PC-9 (cell line): Measurements from ENCODE around the gene ENKUR. TPM values are rescaled to one million over a fixed set of nuclear protein-coding genes. Genes with fewer than 3 reads are reported as not detected.

ENCODE experiments used
- BruUV-seq: library from RNA; stranded (reverse); fragments of 400-500 nt; replicated peaks from 2 replicates; lab custom pipeline; 2021; lab: Mats Ljungman, UMichigan
- CTCF ChIA-PET: fragments of 300-600 bp; sonication (Branson Sonifier 250); formaldehyde crosslinking; loops from one replicate; lab custom pipeline; 2022; ENCODE audit warnings: antibody characterized with exemption; lab: Charles Lee
- POLR2A ChIA-PET: fragments of 300-600 bp; sonication (Branson Sonifier 250); formaldehyde crosslinking; loops from one replicate; lab custom pipeline; 2022; ENCODE audit warnings: antibody characterized with exemption; ENCODE audit not compliant: unreplicated experiment; lab: Charles Lee
- DNase-seq, 2 experiments: peaks; one replicate each; pipeline versions ENCODE4 v3.0.0 to v3.0.0-alpha.2; 2015 to 2022; ENCODE audit warnings: mixed read lengths in 1 of 2
- H2AFZ ChIP-seq: fragments of 200-600 bp; sonication (generic); 2 replicates; pipeline ENCODE4 v1.8.1; 2017; ENCODE audit warnings: antibody characterized with exemption
- H3F3A ChIP-seq: fragments of 200-600 bp; sonication (generic); 2 replicates; pipeline ENCODE4 v1.8.1; 2017; ENCODE audit warnings: antibody characterized with exemption, mild to moderate bottlenecking, low read depth; ENCODE audit not compliant: insufficient read depth
- H3K27ac ChIP-seq: fragments of 200-600 bp; sonication (generic); 2 replicates; pipeline ENCODE4 v1.6.1; 2016; ENCODE audit warnings: mixed run types
- H3K27me3 ChIP-seq: fragments of 200-600 bp; sonication (generic); 2 replicates; pipeline ENCODE4 v1.6.1; 2016; ENCODE audit warnings: low read depth, mixed run types; ENCODE audit not compliant: insufficient read depth
- H3K36me3 ChIP-seq: fragments of 200-600 bp; sonication (generic); 2 replicates; pipeline ENCODE4 v1.6.1; 2016; ENCODE audit warnings: low read depth, mixed run types
- H3K4me1 ChIP-seq: fragments of 200-600 bp; sonication (generic); replicated peaks from 2 replicates; pipeline ENCODE4 v1.6.1; 2016; ENCODE audit warnings: mixed run types; ENCODE audit not compliant: insufficient read depth
- H3K4me2 ChIP-seq: fragments of 200-600 bp; sonication (generic); 2 replicates; pipeline ENCODE4 v1.6.1; 2017; ENCODE audit warnings: mixed run types
- H3K4me3 ChIP-seq: fragments of 200-600 bp; sonication (generic); 2 replicates; pipeline ENCODE4 v1.6.1; 2016; ENCODE audit warnings: mixed run types
- H3K79me2 ChIP-seq: fragments of 200-600 bp; sonication (generic); 2 replicates; pipeline ENCODE4 v1.6.1; 2017; ENCODE audit warnings: low read depth, mixed run types
- H3K9me2 ChIP-seq: fragments of 200-600 bp; sonication (generic); 2 replicates; pipeline ENCODE4 v1.8.1; 2017; ENCODE audit warnings: mild to moderate bottlenecking; ENCODE audit not compliant: insufficient read depth
- H3K9me3 ChIP-seq: fragments of 200-600 bp; sonication (generic); 2 replicates; pipeline ENCODE4 v1.8.1; 2016; ENCODE audit warnings: low read depth; ENCODE audit not compliant: insufficient read depth
- H4K20me1 ChIP-seq: fragments of 200-600 bp; sonication (generic); 2 replicates; pipeline ENCODE4 v1.8.1; 2017; ENCODE audit not compliant: insufficient read depth
- CTCF ChIP-seq: fragments of 200-600 bp; sonication (generic); conservative IDR thresholded peaks from 2 replicates; pipeline ENCODE4 v1.6.1; 2017; ENCODE audit warnings: mixed run types, antibody characterized with exemption, mild to moderate bottlenecking, moderate library complexity
- EZH2 ChIP-seq: fragments of 200-600 bp; sonication (generic); IDR thresholded peaks from 2 replicates; pipeline ENCODE4 v1.8.0; 2017; ENCODE audit warnings: antibody characterized with exemption, low read depth
- intact Hi-C: fragments of 100-400 bp; cut with micrococcal nuclease; formaldehyde crosslinking; loops from one replicate; pipeline ENCODE4 v1.10.0; 2022; ENCODE audit not compliant: unreplicated experiment
- total RNA-seq: library from RNA; stranded (reverse); gene quantifications from 2 replicates; pipeline ENCODE4 v1.2.3, GENCODE V29; 2021

ENKUR gene
- total RNA-seq, 1 experiment from 2014 or later: 1.0 TPM

GRCh38 chr10:25052012-25052411, 36.1 kb upstream of the ENKUR start:
- DNase-seq: no peak
- H2AFZ ChIP-seq: no peak overlapping the region
- H3K4me3 ChIP-seq: no peak overlapping the region
- no peaks in the 10 kb centered on the region for H4K20me1 ChIP-seq
- H3K9me2 ChIP-seq: no peaks in the 10 kb centered on the region
- ChIA-PET POLR2A (no interaction called here), CTCF (no interaction called here)
- H3F3A ChIP-seq: no peaks in the 10 kb centered on the region
- H3K4me1 ChIP-seq: no peaks in the 10 kb centered on the region
- H3K9me3 ChIP-seq: no peaks in the 10 kb centered on the region
- no peaks in the 10 kb centered on the region for H3K27me3 ChIP-seq
- no peak overlapping the region for H3K27ac ChIP-seq
- no peaks in the 10 kb centered on the region for H3K79me2 ChIP-seq
- intact Hi-C loops: no loop called here
- TF ChIP-seq CTCF (no peak), EZH2 (no peak)
- no TSS peak for BruUV-seq
- no peak overlapping the region for H3K4me2 ChIP-seq
- H3K36me3 ChIP-seq: no peaks in the 10 kb centered on the region

- H3K27me3 ChIP-seq: no peaks in the 10 kb centered on the region
These were observed 34.4 kb upstream of the ENKUR start for GRCh38 chr10:25050402-25050801.

GRCh38 chr10:25049966-25050365, 34.0 kb upstream of the ENKUR start:
- Histone ChIP-seq H4K20me1 (no peaks in the 10 kb centered on the region), H3K4me1 (no peaks in the 10 kb centered on the region), H3K27me3 (no peaks in the 10 kb centered on the region), H3K27ac (no peak overlapping the region), H3K4me2 (no peak overlapping the region), H3K79me2 (no peaks in the 10 kb centered on the region), H3K4me3 (no peak overlapping the region), H3F3A (no peaks in the 10 kb centered on the region), H3K9me3 (no peaks in the 10 kb centered on the region), H3K36me3 (no peaks in the 10 kb centered on the region), H3K9me2 (no peaks in the 10 kb centered on the region), H2AFZ (no peak overlapping the region)
- no peak for DNase-seq
- CTCF ChIA-PET: no interaction called here
- no TSS peak for BruUV-seq
- intact Hi-C loops: no loop called here
- POLR2A ChIA-PET: no interaction called here
- no peak for TF ChIP-seq CTCF
- no peak for TF ChIP-seq EZH2

More at GRCh38 chr10:25050402-25050801, 34.4 kb upstream of the ENKUR start:
- H3K4me1 ChIP-seq: no peaks in the 10 kb centered on the region
- DNase-seq: no peak
- H2AFZ ChIP-seq: no peak overlapping the region
- no peaks in the 10 kb centered on the region for H4K20me1 ChIP-seq
- TF ChIP-seq CTCF (no peak), EZH2 (no peak)
- no peak overlapping the region for H3K4me3 ChIP-seq
- H3K36me3 ChIP-seq: no peaks in the 10 kb centered on the region
- H3K27ac ChIP-seq: no peak overlapping the region
- no peaks in the 10 kb centered on the region for H3K9me2 ChIP-seq
- ChIA-PET CTCF (no interaction called here), POLR2A (no interaction called here)
- no peaks in the 10 kb centered on the region for H3K9me3 ChIP-seq
- intact Hi-C loops: no loop called here
- no peak overlapping the region for H3K4me2 ChIP-seq
- BruUV-seq: no TSS peak
- no peaks in the 10 kb centered on the region for H3F3A ChIP-seq
- no peaks in the 10 kb centered on the region for H3K79me2 ChIP-seq
